ENCODE results near the gene KCNIP3.

Gene KCNIP3

GRCh38 chr2:95314964-95315611 is 17.9 kb downstream of the KCNIP3 start:
- no peak for DNase-seq

- no peak for DNase-seq
Observed at GRCh38 chr2:95315801-95316411, 18.8 kb downstream of the KCNIP3 start.

- no peak for DNase-seq
Observed at GRCh38 chr2:95316466-95317122, 19.4 kb downstream of the KCNIP3 start.

- DNase-seq, result no peak
Observed at GRCh38 chr2:95317123-95317500, 20.0 kb downstream of the KCNIP3 start.

GRCh38 chr2:95317665-95318425 is 20.7 kb downstream of the KCNIP3 start:
- DNase-seq, result no peak

GRCh38 chr2:95318431-95319220 is 21.5 kb downstream of the KCNIP3 start:
- DNase-seq, result no peak

GRCh38 chr2:95319481-95320343 is 22.6 kb downstream of the KCNIP3 start:
- DNase-seq, result no peak

- no peak for DNase-seq
Observed at GRCh38 chr2:95320344-95320712, 23.2 kb downstream of the KCNIP3 start.

- DNase-seq, result no peak
Observed at GRCh38 chr2:95320986-95321767, 24.0 kb downstream of the KCNIP3 start.

GRCh38 chr2:95323347-95324155 is 26.4 kb downstream of the KCNIP3 start:
- DNase-seq, result no peak

GRCh38 chr2:95325026-95325425 is 27.9 kb downstream of the KCNIP3 start:
- no peak for DNase-seq

GRCh38 chr2:95325590-95326432 is 28.7 kb downstream of the KCNIP3 start:
- no peak for DNase-seq

- DNase-seq, result no peak
Observed at GRCh38 chr2:95326433-95327140, 29.4 kb downstream of the KCNIP3 start.

- no peak for DNase-seq
Observed at GRCh38 chr2:95327861-95328260, 30.7 kb downstream of the KCNIP3 start.

GRCh38 chr2:95328358-95329125 is 31.4 kb downstream of the KCNIP3 start:
- no peak for DNase-seq

GRCh38 chr2:95329401-95329800 is 32.3 kb downstream of the KCNIP3 start:
- no peak for DNase-seq
